Activated T-helper 9 cell treated with anti-CD3 and anti-CD28 coated beads, Interleukin-2, amount 50 U/mL, for 16 hours (primary cell): Measurements from ENCODE around the gene MYL4.
A peak's percentile ranks its signal among the peaks of the same experiment; 100 is the strongest.
"Not testable (repeated sequence)": the region's sequence is repeated elsewhere in the genome, so short reads cannot be mapped to it uniquely, and the experiment has no call there.

Source experiments
- DNase-seq: peaks from one replicate; pipeline ENCODE4 v3.0.0-alpha.2; 2020; ENCODE audit warnings: low read depth

The MYL4 gene

DNA sequence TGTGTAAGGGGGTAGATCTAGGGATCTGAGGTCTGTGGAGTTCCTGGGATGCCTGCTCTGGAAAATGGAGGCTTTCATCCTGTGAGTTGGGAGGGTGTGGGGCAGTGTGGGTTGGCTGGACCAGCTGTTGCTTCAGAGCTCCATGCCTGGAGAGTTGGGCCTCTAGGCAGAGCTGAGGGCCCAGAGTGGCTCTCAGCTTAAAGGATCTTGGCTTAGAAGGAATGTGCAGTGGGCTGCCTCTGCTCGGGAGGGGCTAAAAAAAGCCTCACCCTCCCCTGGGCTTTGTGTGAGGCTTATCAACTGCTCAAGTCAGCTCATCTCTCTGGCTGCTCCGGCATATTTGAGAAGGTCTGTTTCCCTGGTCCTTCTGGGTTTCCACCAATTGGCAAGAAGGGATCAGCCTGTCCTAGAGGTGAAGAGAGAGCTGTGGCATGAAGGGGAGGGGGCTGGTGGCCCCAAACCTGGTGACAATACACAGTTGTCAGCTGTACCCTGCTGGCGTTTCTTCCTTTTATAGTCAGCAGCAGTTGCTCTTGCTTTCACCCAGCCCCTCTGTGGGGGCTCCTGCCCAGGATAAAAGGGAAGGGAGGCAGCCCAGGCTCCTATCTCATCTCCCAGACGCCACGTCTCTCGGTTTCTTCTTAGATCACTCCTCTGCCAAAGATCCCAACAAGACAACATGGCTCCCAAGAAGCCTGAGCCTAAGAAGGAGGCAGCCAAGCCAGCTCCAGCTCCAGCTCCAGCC, at the start of gene MYL4:
TSS of gene MYL4 (plus strand) at position 605 of the 745 bp plus-strand sequence. CDS start at position 680, 75 bp downstream.
- no peak for DNase-seq

GRCh38 chr17:47162013-47162622, 47.0 kb upstream of the MYL4 start:
- DNase-seq, result no peak

GRCh38 chr17:47164263-47164662, 44.9 kb upstream of the MYL4 start:
- DNase-seq, result no peak

GRCh38 chr17:47165137-47165536, 44.0 kb upstream of the MYL4 start:
- no peak for DNase-seq

- not testable (repeated sequence) for DNase-seq
Measured at GRCh38 chr17:47166854-47167253, 42.3 kb upstream of the MYL4 start.

DNA sequence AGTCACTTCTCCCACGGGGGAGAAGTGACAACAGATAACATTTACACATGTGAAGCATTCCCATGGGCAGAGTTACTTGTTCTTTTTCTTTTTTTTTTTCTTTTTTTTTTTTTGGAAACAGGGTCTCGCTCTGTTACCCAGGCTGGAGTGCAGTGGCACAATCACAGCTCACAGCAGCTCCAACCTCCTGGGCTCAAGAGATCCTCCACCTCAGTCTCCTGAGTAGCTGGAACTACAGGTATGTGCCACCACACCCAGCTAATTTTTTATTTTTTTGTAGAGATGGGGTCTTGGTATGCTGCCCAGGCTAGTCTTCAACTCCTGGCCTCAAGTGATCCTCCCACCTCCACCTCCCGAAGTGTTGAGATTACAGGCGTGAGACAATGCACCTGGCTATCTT, 40.3 kb upstream of the MYL4 start:
- DNase-seq, result not testable (repeated sequence)

- no peak for DNase-seq
Measured at GRCh38 chr17:47170710-47171109, 38.4 kb upstream of the MYL4 start.

GRCh38 chr17:47172696-47173565, 36.2 kb upstream of the MYL4 start:
- no peak for DNase-seq

DNA sequence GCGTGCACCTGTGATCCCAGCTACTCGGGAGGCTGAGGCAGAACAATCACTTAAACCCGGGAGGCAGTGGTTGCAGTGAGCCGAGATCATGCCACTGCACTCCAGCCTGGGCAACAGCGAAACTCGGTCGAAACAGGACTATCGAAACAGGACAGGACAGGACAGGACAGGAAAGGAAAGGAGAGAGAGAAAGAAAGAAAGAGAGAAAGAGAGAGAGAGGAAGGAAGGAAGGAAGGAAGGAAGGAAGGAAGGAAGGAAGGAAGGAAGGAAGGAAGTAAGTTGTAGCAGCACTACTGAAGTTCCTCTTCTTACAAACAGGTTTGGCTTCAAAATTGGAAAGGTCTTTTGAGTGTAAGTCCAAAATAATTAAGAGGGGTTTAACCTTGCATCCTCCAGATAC, 34.3 kb upstream of the MYL4 start:
- not testable (repeated sequence) for DNase-seq

DNA sequence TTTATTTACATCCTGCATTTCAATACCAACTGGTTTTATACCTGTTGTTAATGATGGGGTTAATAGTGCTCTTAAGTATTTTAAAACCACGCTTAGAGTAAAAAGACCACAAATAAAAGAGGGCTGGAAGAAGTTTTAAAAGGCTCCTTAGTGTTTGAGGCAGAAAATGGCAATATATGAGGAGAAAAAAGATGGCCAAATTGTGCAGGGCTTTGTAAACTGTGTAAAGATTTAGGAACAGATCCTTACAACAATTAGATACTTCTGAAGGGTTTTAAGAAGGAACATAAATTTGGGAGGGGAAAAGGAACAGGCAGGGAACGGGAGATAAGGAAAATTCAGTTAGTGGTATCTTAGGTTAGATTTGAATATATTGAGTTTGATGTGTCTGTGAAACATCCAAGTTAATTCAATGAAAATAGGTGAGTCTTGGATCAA, 32.7 kb upstream of the MYL4 start:
- no peak for DNase-seq

DNA sequence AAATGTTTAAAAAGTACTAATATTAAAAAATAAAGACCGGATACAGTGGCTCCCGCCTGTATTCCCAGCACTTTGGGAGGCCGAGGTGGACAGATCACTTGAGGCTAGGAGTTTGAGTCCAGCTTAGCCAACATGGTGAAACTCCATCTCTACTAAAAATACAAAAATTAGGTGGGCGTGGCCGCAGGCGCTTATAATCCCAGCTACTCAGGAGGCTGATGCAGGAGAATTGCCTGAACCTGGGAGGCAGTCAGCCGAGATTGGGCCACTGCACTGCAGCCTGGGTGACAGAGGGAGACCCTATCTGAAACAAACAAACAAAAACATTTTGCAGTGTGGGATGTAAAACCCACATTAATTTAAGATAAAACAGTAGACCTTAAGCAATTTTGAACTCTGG, 31.9 kb upstream of the MYL4 start:
- DNase-seq, result no peak

DNA sequence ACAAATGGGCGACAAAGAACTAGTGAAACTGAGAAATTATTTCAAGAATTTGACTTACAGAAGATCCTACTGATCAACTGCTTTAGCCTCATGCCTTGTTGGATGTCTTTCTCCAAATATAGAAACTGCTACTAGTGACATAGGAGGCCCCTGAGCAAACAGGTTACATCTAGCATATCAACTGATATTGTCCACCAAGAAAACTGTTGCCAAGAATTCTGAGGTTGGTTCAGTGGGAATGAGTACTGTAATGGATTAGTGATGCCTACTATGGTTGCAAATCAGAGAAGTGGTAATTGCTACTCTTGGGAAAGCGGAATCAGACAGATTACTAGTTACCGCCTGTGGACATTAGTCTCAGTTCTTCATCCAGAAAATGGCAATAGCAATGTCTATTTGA, 30.0 kb upstream of the MYL4 start:
- no peak for DNase-seq

GRCh38 chr17:47180337-47180736, 28.8 kb upstream of the MYL4 start:
- DNase-seq, result no peak

GRCh38 chr17:47180988-47181387, 28.2 kb upstream of the MYL4 start:
- not testable (repeated sequence) for DNase-seq

DNA sequence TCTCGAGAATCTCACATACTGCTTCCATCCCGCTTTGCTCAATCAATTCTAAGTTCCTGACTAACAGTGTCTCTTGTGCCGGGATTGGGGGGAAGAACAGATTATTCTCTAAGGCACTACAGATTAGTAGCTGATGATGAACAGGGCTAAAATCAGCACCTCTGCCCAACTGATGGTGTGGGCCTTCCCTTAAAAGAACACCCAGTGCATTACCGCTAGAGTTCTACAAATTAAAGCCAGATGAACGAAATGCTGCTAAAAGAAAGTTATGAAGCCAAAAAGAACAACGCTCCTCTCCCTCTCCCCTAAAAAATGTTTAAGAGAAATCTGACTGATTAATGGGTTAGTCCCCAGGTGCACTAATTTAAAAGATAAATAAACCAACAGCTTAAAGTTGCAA, 24.5 kb upstream of the MYL4 start:
- no peak for DNase-seq

GRCh38 chr17:47188271-47188875, 20.8 kb upstream of the MYL4 start:
- no peak for DNase-seq

DNA sequence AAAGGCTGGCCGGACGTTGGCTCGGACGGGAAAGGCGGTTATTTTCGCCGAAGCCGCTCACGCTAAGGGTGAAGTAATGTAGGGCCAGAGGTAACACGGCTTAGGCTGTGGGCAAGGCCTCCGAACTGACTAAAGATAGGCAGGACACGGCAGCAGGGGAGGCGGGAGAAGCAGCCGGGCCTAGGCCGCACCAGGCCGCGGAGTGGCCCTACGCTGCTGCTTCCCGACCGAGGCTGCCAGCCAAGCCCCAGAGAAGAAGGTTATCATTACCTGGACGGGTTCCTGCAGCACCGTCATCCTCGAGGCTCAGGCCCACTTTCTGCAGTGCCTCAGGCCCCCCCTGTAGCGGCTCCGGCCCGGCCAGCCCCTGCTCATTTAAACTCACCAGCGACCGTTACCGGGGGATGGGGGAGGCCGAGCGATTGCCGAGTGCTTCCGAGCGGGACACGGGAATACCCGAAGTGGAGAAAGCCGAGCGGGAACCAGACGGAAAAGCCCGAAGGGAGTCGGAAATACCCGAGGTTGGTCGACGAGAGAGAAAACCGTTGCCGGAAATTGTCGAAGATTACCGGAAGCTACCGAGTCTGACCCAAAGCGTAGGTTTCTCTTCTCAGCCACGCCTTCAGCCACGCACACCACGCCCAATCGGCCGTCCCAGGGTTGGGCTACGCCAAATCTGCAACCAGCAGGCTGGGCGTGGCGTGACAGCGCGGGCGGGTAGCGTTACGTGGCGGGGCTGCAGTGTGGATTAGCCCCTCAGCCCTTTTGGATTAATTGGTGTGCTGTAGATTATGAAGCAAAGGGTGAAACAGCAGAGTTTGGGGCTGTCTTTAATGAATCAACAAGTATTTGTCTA, 20.0 kb upstream of the MYL4 start, which contains the start of gene CDC27:
TSS of gene CDC27 (minus strand) at position 420 of the 856 bp plus-strand sequence. CDS start at position 297, 123 bp downstream.
- peak; percentile 98 for DNase-seq

DNA sequence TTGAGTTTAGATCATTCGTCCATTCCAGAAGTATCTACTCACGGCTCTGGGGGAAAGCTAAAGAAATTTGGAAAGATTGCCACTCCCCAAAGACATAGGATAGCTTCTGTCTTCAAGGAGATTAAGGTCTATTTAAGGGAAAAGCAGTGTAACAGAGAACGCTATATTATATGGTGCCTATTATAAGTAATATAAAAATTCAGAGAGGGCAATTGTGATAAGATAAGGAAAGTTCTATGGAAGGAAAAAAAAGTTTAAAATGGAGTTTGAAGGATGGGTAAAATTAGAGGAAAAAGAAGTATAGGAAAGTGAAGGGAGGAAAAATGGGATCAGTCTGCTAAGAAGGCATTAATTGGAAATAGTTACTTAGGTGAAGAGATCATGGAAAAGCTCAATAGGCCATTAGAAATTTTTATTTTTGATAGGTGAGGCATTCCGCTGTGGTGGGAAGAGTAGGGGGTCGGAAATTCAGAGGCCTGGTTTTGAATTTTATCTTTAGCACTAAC, 19.4 kb upstream of the MYL4 start:
- DNase-seq, result no peak

DNA sequence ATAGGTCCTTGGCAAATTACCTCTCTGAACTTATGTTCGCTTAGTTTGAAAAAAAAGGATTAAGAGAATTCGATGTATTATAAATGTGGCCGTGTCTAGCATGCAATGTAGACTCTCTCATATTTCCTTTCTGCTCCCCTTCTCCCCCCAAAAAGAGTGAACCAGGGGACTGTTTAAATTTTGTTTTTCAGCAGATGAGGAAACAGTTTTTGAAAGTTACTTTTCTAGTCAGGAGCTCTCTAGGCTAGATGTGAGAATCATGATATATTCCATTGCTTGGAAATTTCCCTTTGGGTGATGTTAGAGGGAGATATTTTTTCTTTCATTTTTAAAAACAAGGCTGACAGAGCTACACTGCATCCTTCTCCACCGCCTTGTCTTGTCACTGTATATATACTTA, 18.9 kb upstream of the MYL4 start:
- no peak for DNase-seq

- DNase-seq, result no peak
Measured at GRCh38 chr17:47190770-47191169, 18.4 kb upstream of the MYL4 start.

DNA sequence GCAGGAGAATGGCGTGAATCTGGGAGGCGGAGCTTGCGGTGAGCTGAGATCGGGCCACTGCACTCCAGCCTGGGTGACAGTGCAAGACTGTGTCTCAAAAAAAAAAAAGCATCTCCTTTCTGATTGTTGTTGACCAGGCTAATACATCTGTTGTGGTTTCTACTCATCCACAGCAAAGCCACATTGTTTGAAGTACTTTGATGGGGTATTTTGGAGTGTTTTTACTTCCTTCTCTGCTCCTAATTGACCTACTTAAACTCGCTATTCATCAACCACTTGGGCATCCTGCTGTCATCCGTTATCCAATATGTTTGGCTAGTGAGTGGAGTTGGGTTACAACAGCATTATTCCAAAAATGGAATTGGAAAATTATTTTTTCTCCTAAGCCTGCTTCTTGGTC, 16.6 kb upstream of the MYL4 start:
- no peak for DNase-seq
